HK-2 (cell line): Measurements from ENCODE around the gene KAZN.

ENCODE experiments used
- DNase-seq: peaks from one replicate; pipeline ENCODE4 v3.0.0-alpha.2; 2018; ENCODE audit not compliant: unreplicated experiment

The KAZN gene

DNA sequence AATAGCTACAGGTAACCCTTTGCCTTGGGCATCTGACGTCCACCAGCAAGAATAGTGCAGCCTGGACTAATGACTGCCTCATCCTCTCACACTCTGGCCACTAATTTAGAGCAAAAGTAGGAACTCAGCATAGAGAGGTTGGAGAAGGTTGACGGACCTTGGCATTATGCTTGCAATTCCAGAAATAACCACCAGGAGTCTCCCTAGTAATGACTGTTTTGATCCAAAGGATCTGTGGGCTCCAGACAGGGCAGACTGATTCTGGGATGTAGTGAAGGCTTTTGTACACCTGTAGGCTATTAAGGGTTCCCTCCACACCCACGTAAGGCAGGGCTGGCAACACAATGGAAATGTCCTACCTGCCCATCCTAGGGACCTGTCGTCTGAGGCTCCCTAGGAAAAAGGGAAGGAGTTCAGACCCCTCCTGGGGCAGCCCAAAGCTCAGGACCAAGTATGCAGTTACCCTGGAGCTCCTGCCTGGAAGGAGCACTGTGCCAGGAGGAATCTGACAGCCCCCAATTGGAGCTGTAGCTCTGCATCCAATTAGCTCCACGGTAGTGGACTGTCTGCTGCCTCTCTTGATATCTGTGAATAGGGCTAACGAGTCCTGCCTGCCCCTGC, 464.1 kb downstream of the KAZN start:
- DNase-seq: no peak

DNA sequence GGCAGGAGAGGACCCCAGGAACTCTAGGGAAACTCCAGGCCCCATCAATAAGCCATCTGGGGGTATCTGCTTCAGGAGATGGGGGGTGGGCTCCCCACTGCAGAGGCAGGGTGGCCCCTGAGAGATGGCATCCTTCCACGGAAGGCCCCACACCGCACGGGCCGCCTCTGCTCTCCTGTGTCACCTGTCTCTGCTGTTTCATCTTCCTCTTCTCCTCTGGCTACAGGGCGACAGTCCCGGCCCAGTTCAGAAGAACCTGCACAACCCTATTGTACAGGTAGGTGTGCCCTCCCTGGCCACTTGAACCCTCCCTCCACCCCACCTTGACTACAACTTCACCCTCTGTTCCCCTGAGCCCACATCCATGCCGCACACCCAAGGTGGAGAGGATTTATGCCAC, 464.9 kb downstream of the KAZN start:
- DNase-seq: no peak

DNA sequence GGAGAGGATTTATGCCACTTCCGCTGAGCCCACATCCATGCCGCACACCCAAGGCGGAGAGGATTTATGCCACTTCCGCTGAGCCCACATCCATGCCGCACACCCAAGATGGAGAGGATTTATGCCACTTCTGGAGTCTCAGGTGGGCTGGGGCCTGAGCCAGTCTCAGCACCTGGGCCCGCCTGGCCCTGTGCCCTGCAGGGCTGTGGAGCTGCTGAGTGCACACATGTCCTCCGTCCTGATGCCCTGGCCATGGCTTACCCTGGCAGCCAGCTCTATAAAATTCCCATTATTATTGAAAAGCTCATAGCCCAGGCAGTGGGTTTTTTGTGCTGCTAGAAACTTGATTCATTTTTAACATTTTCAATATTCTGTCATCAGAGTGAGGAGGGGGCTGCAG, 465.3 kb downstream of the KAZN start:
- no peak for DNase-seq

DNA sequence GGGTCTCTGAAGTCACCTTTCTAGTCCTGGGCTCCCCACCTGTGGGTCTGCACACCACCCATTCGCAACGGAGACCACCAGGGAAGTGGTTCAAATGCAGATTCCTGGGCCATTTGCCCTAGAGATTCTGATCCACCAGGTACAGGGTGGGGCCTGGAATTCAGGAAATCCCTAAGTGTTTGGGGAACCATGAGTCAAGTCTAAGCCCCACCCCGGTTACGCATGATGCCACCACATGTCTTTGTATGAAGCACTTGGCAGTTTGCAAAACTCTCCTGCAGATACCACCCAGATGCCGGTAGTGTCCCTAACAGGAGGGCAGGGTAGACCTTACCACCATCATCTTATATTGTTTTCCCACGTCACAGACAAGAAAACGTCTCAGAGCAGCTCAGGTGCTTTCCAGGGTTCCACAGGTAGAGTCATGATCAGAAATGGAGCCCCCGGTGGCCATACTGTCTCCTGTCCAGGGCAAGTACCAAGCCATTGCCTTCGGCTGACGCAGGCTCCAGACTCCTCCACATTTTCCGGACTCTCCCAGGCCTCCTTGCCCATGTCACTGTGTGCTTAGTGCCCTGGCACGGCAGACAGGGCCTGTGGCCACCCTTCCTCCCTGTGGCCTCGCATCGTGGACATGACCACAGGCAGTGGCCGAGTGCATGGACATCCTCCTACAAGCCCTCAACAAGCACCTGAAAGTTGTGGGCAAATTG, 465.9 kb downstream of the KAZN start:
- DNase-seq: no peak

DNA sequence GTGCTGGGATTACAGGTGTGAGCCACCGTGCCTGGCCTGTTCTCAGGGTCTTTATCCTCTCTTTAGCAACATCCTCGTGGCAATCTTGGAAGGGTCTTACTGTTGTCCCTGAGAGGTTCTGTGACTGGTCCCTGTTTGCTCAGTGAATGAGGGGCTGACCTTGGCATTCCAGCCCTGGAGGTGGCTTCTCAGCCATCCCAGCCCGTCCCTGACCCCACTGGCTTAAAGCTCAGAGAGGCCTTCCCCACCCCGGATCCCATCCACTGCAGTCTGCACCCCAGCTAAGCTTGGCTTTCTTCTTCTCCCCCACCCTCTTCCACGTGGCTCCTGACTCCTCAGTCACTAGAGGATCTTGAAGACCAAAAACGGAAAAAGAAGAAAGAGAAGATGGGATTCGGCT, 466.8 kb downstream of the KAZN start:
- DNase-seq: no peak

DNA sequence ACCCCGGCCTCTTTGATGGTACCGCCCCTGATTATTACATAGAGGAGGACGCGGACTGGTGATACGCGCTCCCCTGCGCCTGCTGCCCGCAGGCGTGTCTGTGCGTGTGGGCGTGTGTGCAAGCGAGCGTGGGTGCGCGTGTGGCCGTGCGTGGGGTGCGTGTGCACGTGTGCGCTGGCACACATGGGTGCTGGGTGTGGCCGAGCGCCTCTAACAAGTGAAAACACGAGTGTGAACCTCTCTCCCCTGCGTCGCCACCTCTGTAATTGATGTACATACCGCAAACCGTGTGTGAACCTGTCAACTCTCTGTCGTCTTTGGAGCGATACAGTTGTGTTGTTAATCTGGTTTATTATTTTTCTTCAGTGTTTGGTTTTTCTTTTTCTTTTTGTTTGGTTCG, 467.3 kb downstream of the KAZN start:
- no peak for DNase-seq

DNA sequence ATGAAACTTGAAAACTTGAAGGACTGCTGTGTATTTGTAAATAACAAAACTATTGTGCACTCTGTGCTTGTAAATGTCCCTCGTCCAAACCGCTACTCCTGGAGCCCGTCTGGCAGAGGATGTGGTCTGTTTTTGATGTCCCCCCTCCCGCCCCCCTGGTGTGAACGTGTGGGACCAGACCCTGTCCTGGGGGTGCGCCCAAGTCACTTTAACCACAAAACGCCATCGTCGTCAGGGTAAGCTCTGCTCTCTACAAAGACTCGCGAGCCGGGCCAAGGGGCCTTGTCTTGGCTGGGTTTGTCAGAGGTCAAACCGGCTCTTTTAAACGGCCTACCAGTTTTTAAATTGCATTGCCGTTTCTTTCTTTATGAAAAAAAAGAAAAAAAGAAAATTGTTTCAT, 467.7 kb downstream of the KAZN start:
- no peak for DNase-seq

DNA sequence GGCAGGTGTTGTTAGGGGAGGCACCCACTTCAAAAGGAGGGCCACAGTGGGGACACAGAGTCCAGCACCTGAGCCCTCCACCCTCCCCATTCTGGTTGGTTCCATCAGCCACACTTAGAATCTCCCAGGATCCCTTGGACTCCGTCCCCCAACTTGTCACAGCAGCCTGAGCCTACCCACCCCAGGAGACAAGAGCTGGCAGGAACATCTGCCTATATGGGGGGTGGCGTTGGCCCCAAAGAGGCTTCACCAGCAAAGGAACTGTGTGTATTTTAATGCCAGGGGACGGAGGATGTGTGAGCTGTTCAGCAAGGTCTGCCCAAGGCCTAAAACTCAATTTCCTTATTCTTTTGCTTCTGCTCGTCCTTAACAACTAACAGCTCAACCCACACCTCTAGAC, 468.7 kb downstream of the KAZN start:
- DNase-seq: no peak

DNA sequence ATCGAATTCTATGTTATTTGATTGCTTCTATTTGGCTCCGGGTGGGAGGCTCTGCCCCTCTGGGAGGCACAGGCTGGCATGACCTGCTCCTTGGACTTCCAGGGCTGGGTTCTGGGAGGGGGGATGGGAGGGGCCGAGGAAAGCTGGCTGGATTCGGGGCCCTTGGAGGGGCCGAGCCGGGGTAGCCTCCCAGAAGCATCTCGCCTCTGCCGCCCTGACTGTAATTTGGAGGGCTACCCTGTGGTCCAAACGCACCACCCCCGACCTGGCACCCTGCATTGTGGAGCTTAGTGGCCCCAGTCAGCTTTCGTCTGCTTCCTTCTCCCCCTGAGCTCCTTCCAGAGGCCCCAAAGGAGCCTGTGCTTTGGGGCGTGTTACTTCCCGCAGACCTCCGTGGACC, 469.7 kb downstream of the KAZN start:
- DNase-seq: no peak

DNA sequence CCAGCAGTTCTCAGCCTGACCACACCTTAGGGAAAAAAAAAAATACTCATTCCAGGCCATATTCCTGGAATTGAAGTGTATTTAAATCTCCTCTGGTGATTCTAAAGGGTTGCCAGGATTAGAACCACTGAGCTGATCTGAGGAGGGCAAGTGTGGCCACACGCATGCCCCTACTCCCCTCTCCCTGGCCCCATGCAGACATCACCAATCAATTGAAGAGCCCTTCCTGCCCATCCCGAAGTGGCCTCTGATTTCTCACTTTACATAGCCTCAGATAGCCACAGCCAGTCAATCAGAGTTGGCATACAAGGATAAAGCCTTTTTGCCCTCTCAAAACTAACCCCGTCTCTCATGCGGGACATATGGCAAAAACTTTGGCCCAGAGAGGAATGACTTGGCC, 470.5 kb downstream of the KAZN start:
- DNase-seq: no peak

DNA sequence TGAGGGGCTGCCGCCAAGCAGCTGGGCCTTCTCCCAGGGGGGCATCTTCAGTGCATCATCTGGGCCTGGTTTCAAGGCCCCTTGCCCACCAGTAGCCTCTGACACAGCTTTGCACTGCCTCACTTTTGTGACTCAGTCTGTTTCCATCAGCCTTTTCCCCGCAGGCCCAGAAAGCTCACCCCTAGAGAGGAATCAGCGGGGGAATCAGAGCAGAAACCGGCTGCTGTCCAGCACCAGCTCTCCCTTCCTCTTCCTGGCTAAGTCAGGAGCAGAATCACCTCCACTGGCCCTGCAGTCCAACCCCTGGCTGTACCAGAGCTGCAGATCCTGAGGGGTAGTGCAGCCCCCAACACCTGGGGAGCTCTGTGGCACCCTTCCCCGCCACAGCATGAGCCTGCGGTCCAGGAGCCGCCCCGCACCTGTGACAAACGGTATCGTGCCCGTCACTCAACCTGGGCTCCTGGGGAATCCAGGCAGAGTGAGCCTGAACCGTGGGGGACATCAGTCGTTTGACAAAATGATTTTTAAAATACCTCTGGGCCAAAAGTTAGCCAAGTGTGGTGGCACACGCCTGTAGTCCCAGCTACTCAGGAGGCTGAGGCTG, 471.8 kb downstream of the KAZN start:
- DNase-seq: no peak

DNA sequence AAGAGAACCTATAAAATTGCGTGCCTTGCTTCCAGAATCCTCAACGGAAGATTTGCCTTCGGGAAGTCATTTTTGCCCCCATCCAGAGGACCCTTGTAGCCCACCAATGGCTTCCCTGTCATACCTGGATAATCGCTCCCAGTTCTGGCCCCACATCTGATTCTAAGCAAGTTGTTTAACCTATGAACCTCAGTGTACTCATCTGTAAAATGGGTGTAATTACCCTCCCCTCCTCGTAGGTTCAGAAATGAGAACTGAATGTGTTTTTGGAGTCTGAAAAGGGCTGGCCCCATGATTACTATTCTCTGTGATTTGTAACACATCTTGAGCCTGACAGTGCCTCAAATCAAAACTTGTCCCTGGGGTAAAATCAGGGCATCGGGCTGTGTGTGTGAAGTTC, 473.5 kb downstream of the KAZN start:
- no peak for DNase-seq

DNA sequence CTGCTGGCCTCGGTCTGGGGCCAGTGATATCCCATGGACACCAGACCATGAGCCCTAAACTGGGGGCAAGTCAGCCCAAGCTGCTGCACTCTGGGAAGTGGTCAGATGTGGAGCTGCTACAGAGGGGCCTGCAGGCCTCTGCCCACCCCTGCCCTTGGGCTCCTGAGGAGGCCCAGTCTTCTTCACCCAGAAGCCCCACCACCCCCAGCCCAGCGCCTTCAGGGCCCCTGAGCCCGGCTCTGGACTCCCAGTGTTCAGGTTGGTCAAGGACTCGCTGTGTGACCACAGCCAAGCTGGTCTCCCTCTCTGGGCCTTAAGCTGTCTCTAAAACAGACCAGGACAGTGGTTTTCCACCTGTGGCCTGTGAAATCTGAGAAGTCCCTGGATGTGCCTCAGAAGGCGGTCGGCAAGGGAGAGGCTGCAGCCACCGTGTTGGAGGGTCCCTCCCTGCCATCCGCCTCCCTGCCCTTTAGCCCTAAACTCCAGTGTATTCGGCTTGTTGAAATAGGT, 475.4 kb downstream of the KAZN start:
- DNase-seq: no peak

DNA sequence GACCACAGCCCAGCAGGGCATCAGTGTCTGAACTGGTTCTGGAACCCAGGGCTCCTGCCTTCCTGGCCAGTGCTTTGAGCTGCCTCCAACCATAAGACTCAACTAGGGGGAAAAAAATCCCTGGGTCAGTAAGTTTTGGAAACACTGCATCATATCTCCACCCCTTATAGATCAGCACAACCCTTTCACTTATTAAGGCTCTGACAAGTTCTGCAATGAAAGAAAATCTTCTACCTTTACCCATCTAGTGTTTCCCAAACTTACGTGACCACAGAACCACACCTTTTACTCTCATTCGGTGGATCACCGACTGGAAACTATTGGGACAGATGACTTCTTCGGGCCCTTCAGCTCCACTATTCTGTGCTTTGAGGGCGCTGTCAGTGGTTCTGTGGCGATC, 476.7 kb downstream of the KAZN start:
- DNase-seq: no peak

DNA sequence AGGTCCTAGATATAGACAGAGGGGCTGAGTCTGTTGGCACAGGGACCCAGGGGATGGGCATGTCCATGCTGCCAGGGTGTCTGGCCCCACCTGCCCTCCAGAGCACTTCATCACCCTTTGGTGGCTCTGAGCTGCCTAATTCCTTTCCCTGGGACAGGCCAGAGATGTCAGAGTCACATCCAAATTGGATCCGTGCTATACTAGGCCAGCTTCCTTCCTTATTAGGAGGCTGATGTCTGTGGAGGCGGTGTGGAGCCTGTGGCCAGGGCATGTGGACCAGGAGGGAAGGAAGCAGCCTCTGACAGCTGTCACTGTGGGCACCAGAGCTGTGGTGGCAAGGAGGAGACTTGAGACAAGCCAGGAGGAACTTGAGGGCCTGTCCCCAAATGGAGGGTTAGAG, 477.3 kb downstream of the KAZN start:
- no peak for DNase-seq

DNA sequence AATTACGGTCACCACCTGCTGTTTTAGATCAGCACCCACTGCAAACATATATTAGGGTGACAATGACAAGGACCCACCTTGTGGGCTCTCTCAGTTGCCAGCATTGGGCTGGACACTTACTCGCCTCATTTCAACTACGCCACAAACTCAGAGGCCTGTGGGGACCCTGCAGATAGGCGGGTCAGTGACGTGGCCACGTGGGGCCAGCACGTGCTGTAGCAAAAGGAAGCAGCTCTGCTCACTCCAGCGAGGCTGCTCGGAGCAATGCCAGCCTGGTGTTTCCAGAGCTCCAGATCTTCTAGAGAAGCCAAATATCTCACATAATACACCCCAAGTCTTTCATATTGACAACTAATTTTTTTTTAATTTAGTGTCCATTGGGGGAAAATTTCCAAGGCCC, 478.3 kb downstream of the KAZN start:
- DNase-seq: no peak

DNA sequence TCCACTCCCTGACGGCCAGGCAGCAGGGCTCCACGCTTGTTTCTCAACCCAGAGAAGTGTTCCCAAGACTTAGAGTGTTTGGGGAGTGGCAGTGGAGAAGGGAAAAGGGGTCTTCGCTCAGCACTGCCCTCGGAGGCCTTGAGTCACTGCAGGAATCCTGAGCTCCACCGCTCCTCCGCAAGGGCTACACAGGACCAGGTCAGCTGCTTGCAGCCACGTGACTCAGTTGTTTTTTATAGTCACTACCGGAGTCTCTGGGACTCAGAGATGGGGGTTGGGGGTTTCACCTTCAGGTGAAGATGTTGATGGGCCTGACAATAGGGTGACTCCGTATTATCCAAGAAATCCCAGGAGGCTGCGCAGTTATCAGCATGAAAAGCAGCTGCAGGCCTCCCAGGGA, 478.9 kb downstream of the KAZN start:
- DNase-seq: no peak

DNA sequence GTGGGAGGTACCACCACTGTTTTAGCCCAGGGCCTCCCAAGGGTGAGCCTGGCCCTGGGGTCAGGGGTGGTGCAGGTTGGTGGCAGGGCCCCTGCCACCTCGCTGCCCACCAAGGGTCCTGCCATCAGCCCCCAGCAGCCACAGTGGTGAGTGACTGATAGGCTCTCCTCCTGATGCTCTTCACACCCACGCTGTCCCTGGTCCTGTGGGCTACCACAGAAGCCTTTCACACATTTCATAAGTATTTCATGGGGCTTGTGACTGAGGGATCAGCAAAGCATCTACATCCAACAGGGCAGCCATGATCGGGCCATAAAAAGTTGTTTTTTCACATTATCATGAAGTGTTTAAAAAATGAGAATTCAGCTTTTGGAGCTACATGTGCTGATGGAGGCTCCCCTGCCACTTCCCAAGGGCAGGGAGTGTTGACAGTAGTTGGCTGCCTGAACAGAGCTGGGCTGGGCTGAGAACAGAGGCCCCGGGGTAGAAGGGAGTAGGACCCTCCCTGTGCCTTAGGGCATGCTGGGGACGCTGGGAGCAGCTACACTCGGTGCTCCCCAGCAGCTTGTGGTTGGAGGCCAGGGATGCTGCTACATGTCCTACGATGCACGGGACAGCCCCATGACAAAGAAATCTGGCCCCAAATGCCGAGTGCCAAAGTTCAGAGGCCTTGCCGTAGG, 482.0 kb downstream of the KAZN start:
- no peak for DNase-seq

DNA sequence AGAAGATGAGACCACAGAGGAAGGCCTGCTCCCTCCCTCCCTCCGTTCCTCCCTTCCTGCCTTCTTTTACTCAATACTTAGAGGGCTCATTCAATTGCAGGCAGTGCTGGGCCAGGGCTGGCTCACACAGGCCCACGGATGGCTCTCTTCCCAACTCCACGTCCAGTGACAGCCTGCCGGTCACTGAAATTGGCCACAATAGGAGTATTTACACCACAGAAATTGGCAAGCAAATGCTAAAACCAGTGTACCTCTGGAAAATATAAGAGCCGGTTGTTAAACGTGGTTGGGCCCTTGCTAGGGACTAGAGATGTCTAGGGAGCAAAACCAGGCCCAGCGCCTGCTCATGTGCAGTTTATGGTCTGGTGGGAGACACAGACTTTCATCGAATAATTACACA, 482.6 kb downstream of the KAZN start:
- DNase-seq: no peak

DNA sequence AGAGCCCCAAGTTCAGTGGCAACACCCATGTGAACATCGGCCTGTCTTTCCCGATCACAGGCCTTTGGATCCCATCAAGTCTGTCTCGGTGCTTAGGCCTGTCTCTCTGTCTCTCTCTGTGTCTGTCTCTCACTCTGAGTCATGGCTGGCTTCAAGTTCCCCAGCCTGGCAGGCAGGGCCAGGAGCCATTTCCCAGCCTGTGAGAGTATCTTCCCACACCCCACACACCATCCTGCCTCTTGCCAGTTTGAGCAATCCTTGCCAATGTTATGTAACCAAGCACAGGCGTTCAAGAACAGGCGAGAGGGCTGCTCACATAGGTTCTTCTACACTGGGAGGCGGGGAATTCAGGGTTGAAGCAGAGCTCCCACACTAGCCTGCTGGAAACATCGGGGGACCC, 485.1 kb downstream of the KAZN start:
- no peak for DNase-seq

DNA sequence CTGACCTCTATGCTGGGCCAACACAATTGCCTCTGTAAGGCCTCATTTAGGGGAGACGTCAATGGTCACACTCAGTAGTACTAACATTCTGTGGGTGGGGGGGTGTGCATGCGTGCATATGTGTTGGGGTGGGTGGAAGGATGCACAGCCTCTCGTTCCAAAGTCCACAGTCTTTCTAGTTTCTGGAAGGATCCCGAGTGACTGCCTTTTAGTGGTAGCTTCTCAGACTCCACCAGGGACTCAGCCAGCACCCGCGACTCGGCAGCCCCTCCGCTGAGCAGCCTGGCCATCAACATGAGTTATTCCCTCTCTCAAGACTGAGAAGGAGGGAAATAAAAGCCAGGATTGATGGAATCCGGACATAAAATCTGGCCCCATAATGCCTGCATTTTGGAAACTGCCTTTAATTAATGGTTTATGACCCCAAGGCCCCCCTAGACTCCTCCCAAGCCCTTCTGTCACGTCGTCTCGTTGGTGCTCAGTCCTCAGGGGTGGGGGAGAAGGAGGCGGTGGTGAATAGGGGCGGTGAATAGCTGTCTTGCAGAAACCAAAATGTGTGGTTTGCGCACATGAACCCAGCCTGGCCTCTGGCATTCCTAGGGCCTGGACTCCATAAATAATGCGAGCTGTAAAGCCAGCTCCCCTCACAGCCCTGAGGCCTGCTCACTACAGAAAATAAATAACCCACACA, 489.9 kb downstream of the KAZN start:
- no peak for DNase-seq
